K562 (cell line): ENCODE results near the gene MMP10. TPM values are rescaled to one million over a fixed set of nuclear protein-coding genes. Genes with fewer than 3 reads are reported as not detected.

Experiments used
- ATAC-seq: fragments of 200-7000 bp; cut with Tn5 transposase; 3 replicates; pipeline ENCODE4 v1.9.1; 2020; ENCODE audit warnings: moderate library complexity
- BruUV-seq: library from RNA; stranded (reverse); fragments of 400-500 nt; replicated peaks from 2 replicates; lab custom pipeline; 2021; lab: Mats Ljungman, UMichigan
- CTCF ChIA-PET: fragments of 300-600 bp; formaldehyde crosslinking; extraction: SDS; loops from one replicate; lab custom pipeline; 2021; ENCODE audit warnings: low intra/inter-chr PET ratio; lab: Yijun Ruan, JAX
- POLR2A ChIA-PET: fragments of 300-600, 350-650 bp; sonication (Branson Sonifier 250); formaldehyde crosslinking; extraction: SDS; loops from one replicate; lab custom pipeline; 2021; ENCODE audit warnings: antibody characterized with exemption, inconsistent platforms; lab: Yijun Ruan, JAX
- DNase-seq, 4 experiments: peaks; one replicate each; pipeline versions ENCODE4 v3.0.0 to v3.0.0-alpha.2; 2011 to 2018; ENCODE audit warnings: low spot score in 3 of 4, mixed read lengths in 3 of 4; ENCODE audit errors: extremely low read depth in 1 of 4
- FAIRE-seq: peaks from 2 replicates; lab custom pipeline; 2011; peaks lifted over from hg19 to GRCh38; lab: Jason Lieb, UNC
- H2AFZ ChIP-seq: 2 replicates; pipeline ENCODE4 v1.6.0; 2011; ENCODE audit warnings: low read depth, low read length, control low read depth, inconsistent platforms
- H3K27ac ChIP-seq: fragments of 200-600 bp; 3 replicates; pipeline ENCODE4 v1.8.0; 2011; ENCODE audit warnings: low read depth, mild to moderate bottlenecking, control low read depth, inconsistent platforms, low read length, moderate library complexity, mixed read lengths; ENCODE audit errors: extremely low read depth
- H3K27me3 ChIP-seq, 2 experiments: fragments of 300-600 bp in 1 of 2; 2 replicates in 1 of 2; 3 replicates in 1 of 2; pipeline versions ENCODE4 v1.6.0 to v1.8.0; 2011; ENCODE audit warnings: inconsistent platforms in 2 of 2, low read length in 2 of 2, mild to moderate bottlenecking in 1 of 2, mixed read lengths in 1 of 2, moderate library complexity in 1 of 2; ENCODE audit not compliant: control insufficient read depth in 2 of 2, insufficient read depth in 2 of 2
- H3K36me3 ChIP-seq: fragments of 300-600 bp; 3 replicates; pipeline ENCODE4 v1.8.0; 2011; ENCODE audit warnings: mild to moderate bottlenecking, low read length, inconsistent platforms; ENCODE audit not compliant: control insufficient read depth, insufficient read depth
- H3K4me1 ChIP-seq, 2 experiments: fragments of 200-600 bp in 1 of 2; replicated peaks in 1 of 2; 2 replicates in 1 of 2; 3 replicates in 1 of 2; pipeline versions ENCODE4 v1.5.1 to v1.8.0; 2011; ENCODE audit warnings: inconsistent platforms in 2 of 2, low read length in 2 of 2, mild to moderate bottlenecking in 1 of 2, mixed read lengths in 1 of 2, moderate library complexity in 1 of 2; ENCODE audit not compliant: control insufficient read depth in 2 of 2, insufficient read depth in 2 of 2
- H3K4me2 ChIP-seq: 2 replicates; pipeline ENCODE4 v1.6.1; 2011; ENCODE audit warnings: low read length, control low read depth, inconsistent platforms, mixed read lengths; ENCODE audit not compliant: insufficient read depth
- H3K4me3 ChIP-seq: fragments of 200-600 bp; sonication (generic), shearing (Covaris generic); 2 replicates; pipeline ENCODE4 v1.5.1; 2016; ENCODE audit warnings: control low read depth, inconsistent platforms
- H3K79me2 ChIP-seq: fragments of 200-600 bp; 3 replicates; pipeline ENCODE4 v1.8.0; 2011; ENCODE audit warnings: low read length, inconsistent platforms; ENCODE audit not compliant: control insufficient read depth, insufficient read depth
- H3K9ac ChIP-seq, 2 experiments: 2 replicates each; pipeline versions ENCODE4 v1.6.0 to v1.6.1; 2011; ENCODE audit warnings: low read depth in 2 of 2, low read length in 2 of 2, control low read depth in 1 of 2, inconsistent platforms in 1 of 2, mild to moderate bottlenecking in 1 of 2, mixed read lengths in 1 of 2; ENCODE audit not compliant: insufficient read depth in 1 of 2
- H3K9me1 ChIP-seq: one replicate; pipeline ENCODE4 v1.6.0; 2011; ENCODE audit warnings: inconsistent platforms, mild to moderate bottlenecking, low read length, moderate library complexity; ENCODE audit not compliant: control insufficient read depth, insufficient read depth
- H3K9me3 ChIP-seq: replicated peaks from 2 replicates; pipeline ENCODE4 v1.5.1; 2011; ENCODE audit warnings: low read depth, low read length, inconsistent platforms; ENCODE audit not compliant: control insufficient read depth, insufficient read depth
- H4K20me1 ChIP-seq: replicated peaks from 2 replicates; pipeline ENCODE4 v1.6.1; 2011; ENCODE audit warnings: low read length, inconsistent platforms, mixed read lengths; ENCODE audit not compliant: control insufficient read depth, insufficient read depth
- BACH1 ChIP-seq: fragments of 200-800 bp; sonication (Bioruptor generic); IDR thresholded peaks from 2 replicates; pipeline ENCODE4 v1.6.1; 2016; ENCODE audit warnings: missing genetic modification characterization, missing compliant biosample characterization
- BRD9 ChIP-seq: fragments of 450-650 bp; IDR thresholded peaks from 2 replicates; pipeline ENCODE4 v1.6.1; 2018; ENCODE audit warnings: low read depth; ENCODE audit not compliant: partially characterized antibody
- CEBPZ ChIP-seq: fragments of 150-350 bp; IDR thresholded peaks from 2 replicates; pipeline ENCODE4 v1.6.1; 2014; ENCODE audit warnings: low read depth, mild to moderate bottlenecking, low read length, borderline replicate concordance
- RBM17 ChIP-seq: fragments of 200-400 bp; formaldehyde crosslinking; IDR thresholded peaks from 2 replicates; pipeline ENCODE4 v1.6.1; 2017; ENCODE audit warnings: low read depth, mild to moderate bottlenecking, low read length, borderline replicate concordance
- VEZF1 ChIP-seq: fragments of 200-800 bp; sonication (Bioruptor generic); IDR thresholded peaks from 2 replicates; pipeline ENCODE4 v1.6.1; 2017; ENCODE audit warnings: missing genetic modification characterization, missing compliant biosample characterization
- ZNF431 ChIP-seq: sonication (generic); formaldehyde crosslinking; IDR thresholded peaks from 2 replicates; pipeline ENCODE4 v1.8.0; 2022; ENCODE audit warnings: mild to moderate bottlenecking, missing genetic modification reagents
- WGBS: fragments of 100-300 bp; shearing (Covaris generic); methylation state at CpG from one replicate; pipeline ENCODE4 v1.1.6; 2016; ENCODE audit warnings: low coverage, mixed read lengths; ENCODE audit not compliant: insufficient coverage; ENCODE audit errors: missing lambda C conversion rate; 5-methylcytosine and 5-hydroxymethylcytosine counted together
- in situ Hi-C: fragments of 300-500 bp; cut with MboI; formaldehyde crosslinking; loops from 4 replicates; pipeline ENCODE4 v1.15.0; 2018; ENCODE audit warnings: inconsistent platforms, mixed read lengths
- intact Hi-C: fragments of 100-400 bp; cut with micrococcal nuclease; formaldehyde crosslinking; loops from 2 replicates; pipeline ENCODE4 v1.14.2; 2022
- polyA plus RNA-seq, 8 experiments: library from polyadenylated mRNA; depleted of rRNA in 4 of 8; stranded (reverse) in 5 of 8; unstranded in 3 of 8; fragments of >200 nt; fragmentation: Nextera tagmentation in 2 of 8; fragmentation: Illumina TruSeq in 1 of 8; extraction: Ambion mirVana in 2 of 8; extraction: Trizol in 1 of 8; gene quantifications; 2 replicates each; pipeline versions ENCODE4 v1.2.1 to v1.2.3, GENCODE V29; 2011 to 2014; ENCODE audit warnings: inconsistent platforms in 1 of 8, missing spikeins in 1 of 8
- total RNA-seq, 7 experiments: library from RNA; depleted of rRNA in 6 of 7; stranded (reverse); fragments of >200 nt in 6 of 7; fragmentation: Illumina TruSeq in 2 of 7; extraction: Trizol in 2 of 7; gene quantifications; 2 replicates each; pipeline versions ENCODE4 v1.2.1 to v1.2.3, GENCODE V29; 2011 to 2021; ENCODE audit warnings: low replicate concordance in 1 of 7

Gene MMP10
- total and polyA plus RNA-seq, 9 of the 15 experiments (the other 6 are each of a cell fraction or from before 2014, with no cell fraction given), result not detected

GRCh38 chr11:102776454-102776853 is 4.0 kb downstream of the MMP10 start:
- H3K4me2 ChIP-seq, result no peak overlapping the region
- BruUV-seq, result no TSS peak
- no peaks in the 10 kb centered on the region for H3K9me3 ChIP-seq
- H3K27me3 ChIP-seq, result no peaks in the 10 kb centered on the region
- no peaks in the 10 kb centered on the region for H4K20me1 ChIP-seq
- FAIRE-seq, result no peak
- CTCF ChIA-PET, result no interaction called here
- ATAC-seq, result no peak
- in situ Hi-C loops (no loop called here), intact Hi-C loops (no loop called here)
- WGBS, result 1% methylated on average over 5 of the region's 5 CpGs
- POLR2A ChIA-PET, result no interaction called here
- no peaks in the 10 kb centered on the region for H3K79me2 ChIP-seq
- H2AFZ ChIP-seq, result no peak overlapping the region
- TF ChIP-seq ZNF431 (CRISPR knock-in tag) (no peak), RBM17 (no peak), BACH1 (tag) (no peak), VEZF1 (no peak), CEBPZ (no peak), BRD9 (no peak)
- no peaks in the 10 kb centered on the region for H3K9me1 ChIP-seq
- no peaks in the 10 kb centered on the region for H3K36me3 ChIP-seq
- DNase-seq, result no peak
- no peaks in the 10 kb centered on the region for H3K4me1 ChIP-seq
- H3K4me3 ChIP-seq, result no peak overlapping the region
- H3K27ac ChIP-seq, result no peak overlapping the region
- no peak overlapping the region for H3K9ac ChIP-seq
